MCF 10A (cell line): ENCODE results near the gene TPGS1. TPM values are rescaled to one million over a fixed set of nuclear protein-coding genes. Genes with fewer than 3 reads are reported as not detected.

Source experiments
- BruUV-seq: library from RNA; stranded (reverse); fragments of 400-500 nt; replicated peaks from 2 replicates; lab custom pipeline; 2021; lab: Mats Ljungman, UMichigan
- CTCF ChIA-PET: fragments of 300-600 bp; sonication (Branson Sonifier 250); formaldehyde crosslinking; extraction: SDS; loops from one replicate; lab custom pipeline; 2021; ENCODE audit warnings: antibody characterized with exemption, inconsistent platforms; lab: Yijun Ruan, JAX
- POLR2A ChIA-PET: fragments of 300-600, 350-650 bp; sonication (Branson Sonifier 250); formaldehyde crosslinking; extraction: SDS; loops from one replicate; lab custom pipeline; 2020; ENCODE audit warnings: antibody characterized with exemption, inconsistent platforms; lab: Yijun Ruan, JAX
- DNase-seq: peaks from one replicate; pipeline ENCODE4 v3.0.0-alpha.2; 2018; ENCODE audit not compliant: unreplicated experiment
- H3K27ac Mint-ChIP-seq: one replicate; pipeline ENCODE4 v1.8.0; 2022; ENCODE audit warnings: mild to moderate bottlenecking, low read depth, mixed read lengths; ENCODE audit not compliant: unreplicated experiment
- H3K27me3 Mint-ChIP-seq: one replicate; pipeline ENCODE4 v1.8.0; 2022; ENCODE audit warnings: mixed read lengths; ENCODE audit not compliant: insufficient read depth, unreplicated experiment
- H3K36me3 Mint-ChIP-seq: one replicate; pipeline ENCODE4 v1.8.0; 2022; ENCODE audit warnings: mild to moderate bottlenecking, moderate library complexity, mixed read lengths; ENCODE audit not compliant: insufficient read depth, unreplicated experiment
- H3K4me1 Mint-ChIP-seq: one replicate; pipeline ENCODE4 v1.8.0; 2022; ENCODE audit warnings: mixed read lengths; ENCODE audit not compliant: insufficient read depth, unreplicated experiment
- H3K4me3 Mint-ChIP-seq: one replicate; pipeline ENCODE4 v1.8.0; 2022; ENCODE audit warnings: mild to moderate bottlenecking, moderate library complexity, mixed read lengths; ENCODE audit not compliant: unreplicated experiment
- H3K9me3 Mint-ChIP-seq: one replicate; pipeline ENCODE4 v1.8.0; 2022; ENCODE audit warnings: mixed read lengths; ENCODE audit not compliant: unreplicated experiment
- CTCF ChIP-seq: fragments of 200-600 bp; IDR thresholded peaks from one replicate; pipeline ENCODE4 v1.8.0; 2022; ENCODE audit warnings: antibody characterized with exemption, mild to moderate bottlenecking; ENCODE audit not compliant: unreplicated experiment
- intact Hi-C: fragments of 100-400 bp; cut with micrococcal nuclease; formaldehyde crosslinking; loops from 2 replicates; pipeline ENCODE4 v1.14.1; 2022
- total RNA-seq: library from RNA; stranded (reverse); gene quantifications from 2 replicates; pipeline ENCODE4 v1.2.3, GENCODE V29; 2022

The TPGS1 gene
- total RNA-seq, 1 experiment from 2014 or later = 11.9 TPM

GRCh38 chr19:495402-496111 is 11.7 kb upstream of the TPGS1 start:
- POLR2A ChIA-PET = no interaction called here
- H3K4me3 Mint-ChIP-seq = no peak overlapping the region
- peak; percentile 41 for DNase-seq
- H3K4me1 Mint-ChIP-seq = no peaks in the 10 kb centered on the region
- peak; percentile 63 for TF ChIP-seq CTCF
- BruUV-seq = no TSS peak
- H3K36me3 Mint-ChIP-seq = peaks cover 11% of the 10 kb centered on the region
- CTCF ChIA-PET = interaction anchor here (0.7 to 1.8 kb wide), 4 partner anchors 8 to 74 kb away, joined by 3 to 9 read pairs (median 4); partner anchors contain the start of gene TPGS1
- peaks cover 9% of the 10 kb centered on the region for H3K9me3 Mint-ChIP-seq
- H3K27ac Mint-ChIP-seq = no peak overlapping the region
- peaks cover 20% of the 10 kb centered on the region for H3K27me3 Mint-ChIP-seq
- intact Hi-C loops = no loop called here

GRCh38 chr19:496112-496665 is 11.1 kb upstream of the TPGS1 start, which contains the start of gene MADCAM1:
MADCAM1 (plus strand) TSS chr19:496486; CDS start chr19:496500, 14 bp downstream.
- peaks cover 11% of the 10 kb centered on the region for H3K36me3 Mint-ChIP-seq
- peaks cover 9% of the 10 kb centered on the region for H3K9me3 Mint-ChIP-seq
- H3K4me3 Mint-ChIP-seq = no peak within 1 kb of the TSS
- H3K27ac Mint-ChIP-seq = no peak within 1 kb of the TSS
- CTCF ChIA-PET = interaction anchor here (1.6 to 1.8 kb wide), 2 partner anchors 8 to 9 kb away, joined by 4 to 9 read pairs; no protein-coding TSS in a partner anchor
- DNase-seq = no peak
- intact Hi-C loops = no loop called here
- no peaks in the 10 kb centered on the region for H3K4me1 Mint-ChIP-seq
- POLR2A ChIA-PET = no interaction called here
- H3K27me3 Mint-ChIP-seq = peaks cover 20% of the 10 kb centered on the region
- BruUV-seq = no TSS peak
- TF ChIP-seq CTCF = no peak

GRCh38 chr19:496986-497385 is 10.3 kb upstream of the TPGS1 start:
- CTCF ChIA-PET = no interaction called here
- POLR2A ChIA-PET = no interaction called here
- H3K4me3 Mint-ChIP-seq = no peak overlapping the region
- H3K9me3 Mint-ChIP-seq = peaks cover 9% of the 10 kb centered on the region
- no peak overlapping the region for H3K27ac Mint-ChIP-seq
- no peak for TF ChIP-seq CTCF
- H3K27me3 Mint-ChIP-seq = peaks cover 20% of the 10 kb centered on the region
- intact Hi-C loops = no loop called here
- no peak for DNase-seq
- peaks cover 11% of the 10 kb centered on the region for H3K36me3 Mint-ChIP-seq
- no TSS peak for BruUV-seq
- H3K4me1 Mint-ChIP-seq = no peaks in the 10 kb centered on the region

- peaks cover 11% of the 10 kb centered on the region for H3K36me3 Mint-ChIP-seq
- CTCF ChIA-PET = interaction anchor here (0.6 to 1.5 kb wide), 2 partner anchors 13 to 1737 kb away, joined by 3 to 4 read pairs; no protein-coding TSS in a partner anchor
- peaks cover 20% of the 10 kb centered on the region for H3K27me3 Mint-ChIP-seq
- no peak for TF ChIP-seq CTCF
- intact Hi-C loops = no loop called here
- DNase-seq = no peak
- no peaks in the 10 kb centered on the region for H3K4me1 Mint-ChIP-seq
- no peak overlapping the region for H3K27ac Mint-ChIP-seq
- no TSS peak for BruUV-seq
- POLR2A ChIA-PET = no interaction called here
- no peak overlapping the region for H3K4me3 Mint-ChIP-seq
- peaks cover 9% of the 10 kb centered on the region for H3K9me3 Mint-ChIP-seq
Measured at GRCh38 chr19:497491-497868, 9.8 kb upstream of the TPGS1 start.
